Parathyroid adenoma (tissue), 2 donors: ENCODE results near the gene B9D1.

Experiments used
- H2AFZ ChIP-seq: fragments of 300-600 bp; sonication (generic); one replicate; pipeline ENCODE4 v1.7.0; 2017; ENCODE audit warnings: antibody characterized with exemption, mild to moderate bottlenecking
- H3K27ac ChIP-seq: fragments of 300-600 bp; sonication (generic); one replicate; pipeline ENCODE4 v1.7.0; 2017
- H3K27me3 ChIP-seq: fragments of 300-600 bp; sonication (generic); one replicate; pipeline ENCODE4 v1.7.0; 2017; ENCODE audit warnings: low read length; ENCODE audit not compliant: control insufficient read depth, insufficient read depth
- H3K36me3 ChIP-seq: fragments of 300-600 bp; sonication (generic); one replicate; pipeline ENCODE4 v1.7.0; 2017; ENCODE audit warnings: low read length; ENCODE audit not compliant: control insufficient read depth, insufficient read depth
- H3K4me1 ChIP-seq: fragments of 300-600 bp; sonication (generic); one replicate; pipeline ENCODE4 v1.7.0; 2017; ENCODE audit warnings: control low read depth
- H3K4me2 ChIP-seq: fragments of 300-600 bp; sonication (generic); one replicate; pipeline ENCODE4 v1.7.0; 2017; ENCODE audit warnings: low read length
- H3K4me3 ChIP-seq: fragments of 300-600 bp; sonication (generic); one replicate; pipeline ENCODE4 v1.7.0; 2017; ENCODE audit warnings: low read depth, low read length
- H3K79me2 ChIP-seq: fragments of 300-600 bp; sonication (generic); one replicate; pipeline ENCODE4 v1.7.0; 2017; ENCODE audit warnings: control low read depth
- H3K9ac ChIP-seq: fragments of 300-600 bp; sonication (generic); one replicate; pipeline ENCODE4 v1.7.0; 2017; ENCODE audit warnings: mild to moderate bottlenecking
- H3K9me3 ChIP-seq: fragments of 300-600 bp; sonication (generic); one replicate; pipeline ENCODE4 v1.7.0; 2017; ENCODE audit warnings: low read length; ENCODE audit not compliant: control insufficient read depth
- TF ChIP-seq, protein P1 (sequence below): fragments of 300-600 bp; sonication (generic); IDR thresholded peaks from one replicate; pipeline ENCODE4 v1.7.0; 2017; ENCODE audit warnings: antibody characterized with exemption, mild to moderate bottlenecking
- donor health status: primary hyperparathyroidism.

B9D1 gene

DNA sequence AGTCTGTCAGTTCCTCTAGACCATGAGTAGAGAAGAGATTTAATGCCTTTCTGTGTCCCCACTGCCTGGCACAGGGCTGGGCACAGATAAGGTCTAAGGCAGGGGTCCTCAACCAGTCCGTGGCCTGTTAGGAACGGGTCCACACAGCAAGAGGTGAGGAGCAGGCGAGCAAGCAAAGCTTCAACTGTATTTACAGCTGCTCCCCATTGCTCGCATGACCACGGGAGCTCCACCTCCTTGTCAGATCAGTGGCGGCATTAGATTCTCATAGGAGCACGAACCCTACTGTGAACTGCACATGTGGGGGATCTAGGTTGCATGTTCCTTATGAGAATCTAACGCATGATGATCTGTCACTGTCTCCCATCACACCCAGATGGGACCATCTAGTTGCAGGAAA lies 1.8 kb downstream of the B9D1 start:
- no peaks in the 10 kb centered on the region for H3K9me3 ChIP-seq

DNA sequence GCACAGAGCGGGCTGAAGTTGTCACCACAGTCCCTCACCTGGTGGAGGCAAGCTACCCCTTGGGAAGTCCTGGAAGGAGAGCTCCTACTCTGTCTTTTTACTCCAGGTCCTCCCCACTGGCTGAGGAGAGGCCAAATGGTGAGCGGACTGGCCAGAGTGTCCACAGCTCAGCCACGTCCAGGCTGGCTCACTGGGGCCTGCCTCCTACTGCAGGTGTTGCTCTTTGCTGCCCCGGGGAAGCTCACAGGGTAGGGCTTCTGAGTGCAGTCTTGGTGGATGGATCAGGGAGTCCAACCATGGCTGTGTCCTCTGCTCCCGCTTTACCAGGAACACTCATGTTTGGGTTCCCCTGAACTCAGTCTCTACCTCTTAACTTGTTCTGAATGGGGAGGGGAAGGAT lies 2.7 kb downstream of the B9D1 start:
- TF ChIP-seq, protein P1, sequence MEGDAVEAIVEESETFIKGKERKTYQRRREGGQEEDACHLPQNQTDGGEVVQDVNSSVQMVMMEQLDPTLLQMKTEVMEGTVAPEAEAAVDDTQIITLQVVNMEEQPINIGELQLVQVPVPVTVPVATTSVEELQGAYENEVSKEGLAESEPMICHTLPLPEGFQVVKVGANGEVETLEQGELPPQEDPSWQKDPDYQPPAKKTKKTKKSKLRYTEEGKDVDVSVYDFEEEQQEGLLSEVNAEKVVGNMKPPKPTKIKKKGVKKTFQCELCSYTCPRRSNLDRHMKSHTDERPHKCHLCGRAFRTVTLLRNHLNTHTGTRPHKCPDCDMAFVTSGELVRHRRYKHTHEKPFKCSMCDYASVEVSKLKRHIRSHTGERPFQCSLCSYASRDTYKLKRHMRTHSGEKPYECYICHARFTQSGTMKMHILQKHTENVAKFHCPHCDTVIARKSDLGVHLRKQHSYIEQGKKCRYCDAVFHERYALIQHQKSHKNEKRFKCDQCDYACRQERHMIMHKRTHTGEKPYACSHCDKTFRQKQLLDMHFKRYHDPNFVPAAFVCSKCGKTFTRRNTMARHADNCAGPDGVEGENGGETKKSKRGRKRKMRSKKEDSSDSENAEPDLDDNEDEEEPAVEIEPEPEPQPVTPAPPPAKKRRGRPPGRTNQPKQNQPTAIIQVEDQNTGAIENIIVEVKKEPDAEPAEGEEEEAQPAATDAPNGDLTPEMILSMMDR: no peak
- H3K79me2 ChIP-seq: peaks cover 5% of the 10 kb centered on the region
- no peak overlapping the region for H3K4me3 ChIP-seq
- H3K36me3 ChIP-seq: no peaks in the 10 kb centered on the region
- H2AFZ ChIP-seq: no peak overlapping the region
- H3K4me2 ChIP-seq: no peak overlapping the region
- no peaks in the 10 kb centered on the region for H3K27me3 ChIP-seq
- H3K9me3 ChIP-seq: no peaks in the 10 kb centered on the region
- no peak overlapping the region for H3K9ac ChIP-seq
- H3K27ac ChIP-seq: no peak overlapping the region
- H3K4me1 ChIP-seq: peaks cover 18% of the 10 kb centered on the region

More for the DNA sequence above, 1.8 kb downstream of the B9D1 start:
- H3K4me3 ChIP-seq: no peak overlapping the region
- H3K4me2 ChIP-seq: no peak overlapping the region
- H3K9ac ChIP-seq: no peak overlapping the region
- no peak overlapping the region for H2AFZ ChIP-seq
- TF ChIP-seq, protein P1: no peak
- no peaks in the 10 kb centered on the region for H3K36me3 ChIP-seq
- H3K27me3 ChIP-seq: no peaks in the 10 kb centered on the region
- H3K4me1 ChIP-seq: peaks cover 25% of the 10 kb centered on the region
- H3K27ac ChIP-seq: no peak overlapping the region
- H3K79me2 ChIP-seq: peaks cover 5% of the 10 kb centered on the region

DNA sequence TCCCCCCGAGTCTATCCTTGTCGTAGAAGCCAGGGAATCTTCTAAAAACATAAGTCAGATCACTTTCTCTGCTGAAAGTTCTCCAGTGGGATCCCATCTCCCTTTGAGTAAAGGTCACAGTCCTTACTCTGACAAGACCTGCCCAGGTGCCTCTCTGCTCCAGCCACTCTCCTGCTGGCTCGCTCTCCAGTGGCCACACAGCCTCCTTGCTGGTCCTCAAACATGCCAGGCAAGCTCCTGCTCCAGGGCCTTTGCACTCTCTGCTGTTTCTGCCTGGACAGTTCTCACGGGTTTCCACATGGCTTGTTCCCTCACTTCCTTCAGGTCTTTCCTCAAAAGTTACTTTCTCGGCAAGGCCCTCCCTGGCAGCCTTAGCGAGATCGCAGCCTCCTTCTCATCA lies 3.4 kb downstream of the B9D1 start:
- Histone ChIP-seq H3K4me3 (no peak overlapping the region), H3K36me3 (no peaks in the 10 kb centered on the region), H3K27ac (no peak overlapping the region), H2AFZ (no peak overlapping the region), H3K27me3 (no peaks in the 10 kb centered on the region), H3K4me1 (peaks cover 11% of the 10 kb centered on the region), H3K4me2 (no peak overlapping the region), H3K9ac (no peak overlapping the region), H3K9me3 (no peaks in the 10 kb centered on the region), H3K79me2 (peaks cover 5% of the 10 kb centered on the region)
- TF ChIP-seq, protein P1: no peak

DNA sequence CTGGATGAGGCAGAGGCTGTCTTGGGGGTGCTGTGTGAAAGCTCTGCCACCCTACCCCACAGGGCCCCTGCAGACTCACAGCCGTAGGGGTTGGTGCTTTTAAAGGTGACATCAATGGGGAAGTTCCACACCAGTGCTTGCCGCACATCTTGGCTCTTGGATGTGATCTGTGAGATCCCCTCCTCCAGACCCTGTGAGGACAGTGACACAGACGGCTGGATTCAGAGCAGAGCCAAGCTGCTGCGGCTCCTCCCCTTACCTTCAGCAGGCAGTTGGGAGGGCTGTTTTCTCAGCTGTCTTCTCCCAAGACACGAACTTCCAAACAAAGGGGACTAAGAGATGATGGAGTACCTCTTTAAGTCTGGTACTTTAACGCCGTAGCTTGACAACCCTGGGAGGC lies 4.8 kb downstream of the B9D1 start:
- Histone ChIP-seq H3K27me3 (no peaks in the 10 kb centered on the region), H3K4me1 (peaks cover 8% of the 10 kb centered on the region), H3K36me3 (no peaks in the 10 kb centered on the region), H3K4me2 (no peak overlapping the region), H3K27ac (no peak overlapping the region), H3K79me2 (peaks cover 5% of the 10 kb centered on the region), H3K9ac (no peak overlapping the region), H3K4me3 (no peak overlapping the region), H2AFZ (no peak overlapping the region), H3K9me3 (no peaks in the 10 kb centered on the region)
- TF ChIP-seq, protein P1: no peak

DNA sequence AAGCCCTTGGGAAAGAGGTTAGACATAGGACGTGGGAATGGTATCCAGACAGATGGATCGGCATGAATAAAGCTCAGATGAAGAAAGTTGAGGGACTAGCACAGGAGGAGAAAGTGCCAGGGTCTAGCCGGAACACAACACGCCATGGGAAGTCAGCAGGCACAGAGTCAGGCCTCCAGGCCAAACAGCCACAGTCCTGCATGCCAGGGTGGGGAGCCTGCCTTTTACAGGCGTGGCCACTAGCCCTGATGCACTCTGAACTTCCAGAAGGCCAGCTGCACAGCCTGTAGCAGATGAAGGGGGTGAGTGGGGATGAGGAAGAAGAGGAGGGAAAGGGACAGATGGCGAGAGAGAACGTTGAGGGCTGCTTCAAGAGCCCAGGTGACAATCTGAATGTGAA lies 5.2 kb downstream of the B9D1 start:
- H3K9ac ChIP-seq: no peak overlapping the region
- H3K4me2 ChIP-seq: no peak overlapping the region
- H3K79me2 ChIP-seq: peaks cover 5% of the 10 kb centered on the region
- H3K27me3 ChIP-seq: no peaks in the 10 kb centered on the region
- H3K4me3 ChIP-seq: no peak overlapping the region
- no peaks in the 10 kb centered on the region for H3K36me3 ChIP-seq
- H3K4me1 ChIP-seq: peaks cover 8% of the 10 kb centered on the region
- no peak overlapping the region for H2AFZ ChIP-seq
- no peaks in the 10 kb centered on the region for H3K9me3 ChIP-seq
- TF ChIP-seq, protein P1: no peak
- no peak overlapping the region for H3K27ac ChIP-seq
